OCI-LY3 (cell line): ENCODE measurements around the gene ART1.

ENCODE experiments used
- CTCF ChIP-seq: fragments of 200-600, 300-600 bp; sonication (generic); IDR thresholded peaks from 2 replicates; pipeline ENCODE4 v1.5.1; 2014; ENCODE audit warnings: antibody characterized with exemption, low read length, low read depth
- EZH2phosphoT487 ChIP-seq: fragments of 200-600 bp; shearing (Covaris generic); IDR thresholded peaks from 2 replicates; pipeline ENCODE4 v1.6.1; 2018; ENCODE audit warnings: antibody characterized with exemption, mixed run types, low read depth

- TF ChIP-seq CTCF (no peak), EZH2phosphoT487 (no peak)
These were observed 24.8 kb downstream of the ART1 start for GRCh38 chr11:3669742-3670183.
